Caco-2 (cell line): ENCODE measurements around the gene STK11IP. TPM values are rescaled to one million over a fixed set of nuclear protein-coding genes. Genes with fewer than 3 reads are reported as not detected.

Source experiments
- BruUV-seq: library from RNA; stranded (reverse); fragments of 400-500 nt; replicated peaks from 2 replicates; lab custom pipeline; 2021; lab: Mats Ljungman, UMichigan
- CTCF ChIA-PET: fragments of 300-600 bp; sonication (Branson Sonifier 250); formaldehyde crosslinking; loops from one replicate; lab custom pipeline; 2022; ENCODE audit warnings: antibody characterized with exemption; lab: Charles Lee
- POLR2A ChIA-PET: fragments of 300-600 bp; sonication (Branson Sonifier 250); formaldehyde crosslinking; loops from one replicate; lab custom pipeline; 2022; ENCODE audit warnings: antibody characterized with exemption; lab: Charles Lee
- DNase-seq, 2 experiments: peaks; one replicate each; pipeline versions ENCODE4 v3.0.0 to v3.0.0-alpha.2; 2020 to 2022
- H3K27me3 ChIP-seq: replicated peaks from 2 replicates; pipeline ENCODE4 v1.6.0; 2011; ENCODE audit warnings: low read length; ENCODE audit not compliant: control insufficient read depth, insufficient read depth
- H3K36me3 ChIP-seq: 2 replicates; pipeline ENCODE4 v1.5.1; 2011; ENCODE audit warnings: low read length; ENCODE audit not compliant: control insufficient read depth, insufficient read depth
- H3K4me1 ChIP-seq: fragments of 250-450 bp; sonication (Bioruptor Pico); 2 replicates; pipeline ENCODE4 v1.5.1; 2020; ENCODE audit warnings: mild to moderate bottlenecking
- H3K4me3 ChIP-seq: 2 replicates; pipeline ENCODE4 v1.5.1; 2011; ENCODE audit warnings: low read depth, mild to moderate bottlenecking, control low read depth, low read length
- H3K9me3 ChIP-seq: fragments of 250-450 bp; sonication (Bioruptor Pico); 2 replicates; pipeline ENCODE4 v1.5.1; 2020; ENCODE audit warnings: mild to moderate bottlenecking, moderate library complexity
- H3K27ac Mint-ChIP-seq: one replicate; pipeline ENCODE4 v1.8.0; 2022; ENCODE audit warnings: mixed read lengths; ENCODE audit not compliant: unreplicated experiment
- H3K27me3 Mint-ChIP-seq: one replicate; pipeline ENCODE4 v1.8.0; 2022; ENCODE audit warnings: mixed read lengths; ENCODE audit not compliant: insufficient read depth, unreplicated experiment
- H3K36me3 Mint-ChIP-seq: one replicate; pipeline ENCODE4 v1.8.0; 2022; ENCODE audit warnings: mild to moderate bottlenecking, mixed read lengths; ENCODE audit not compliant: insufficient read depth, unreplicated experiment
- H3K4me1 Mint-ChIP-seq: one replicate; pipeline ENCODE4 v1.8.0; 2022; ENCODE audit warnings: low read depth, mixed read lengths; ENCODE audit not compliant: unreplicated experiment
- H3K4me3 Mint-ChIP-seq: one replicate; pipeline ENCODE4 v1.8.0; 2022; ENCODE audit warnings: mild to moderate bottlenecking, moderate library complexity, mixed read lengths; ENCODE audit not compliant: unreplicated experiment
- H3K9me3 Mint-ChIP-seq: one replicate; pipeline ENCODE4 v1.8.0; 2022; ENCODE audit warnings: mixed read lengths; ENCODE audit not compliant: unreplicated experiment
- intact Hi-C: fragments of 100-400 bp; cut with micrococcal nuclease; formaldehyde crosslinking; loops from one replicate; pipeline ENCODE4 v1.10.0; 2022; ENCODE audit not compliant: unreplicated experiment
- total RNA-seq: library from RNA; stranded (reverse); gene quantifications from 2 replicates; pipeline ENCODE4 v1.2.3, GENCODE V29; 2022
- TF ChIP-seq, protein P1 (sequence below), 2 experiments: fragments of 200-600 bp in 1 of 2; IDR thresholded peaks; 1 replicate in 1 of 2; 2 replicates in 1 of 2; pipeline versions ENCODE4 v1.5.1 to v1.8.0; 2011 to 2022; ENCODE audit warnings: antibody characterized with exemption in 1 of 2, control low read depth in 1 of 2, inconsistent platforms in 1 of 2, low read depth in 1 of 2, low read length in 1 of 2, mild to moderate bottlenecking in 1 of 2, moderate library complexity in 1 of 2; ENCODE audit not compliant: insufficient read depth in 1 of 2, severe bottlenecking in 1 of 2, unreplicated experiment in 1 of 2

Gene STK11IP
- total RNA-seq, 1 experiment from 2014 or later = 21.7 TPM

DNA sequence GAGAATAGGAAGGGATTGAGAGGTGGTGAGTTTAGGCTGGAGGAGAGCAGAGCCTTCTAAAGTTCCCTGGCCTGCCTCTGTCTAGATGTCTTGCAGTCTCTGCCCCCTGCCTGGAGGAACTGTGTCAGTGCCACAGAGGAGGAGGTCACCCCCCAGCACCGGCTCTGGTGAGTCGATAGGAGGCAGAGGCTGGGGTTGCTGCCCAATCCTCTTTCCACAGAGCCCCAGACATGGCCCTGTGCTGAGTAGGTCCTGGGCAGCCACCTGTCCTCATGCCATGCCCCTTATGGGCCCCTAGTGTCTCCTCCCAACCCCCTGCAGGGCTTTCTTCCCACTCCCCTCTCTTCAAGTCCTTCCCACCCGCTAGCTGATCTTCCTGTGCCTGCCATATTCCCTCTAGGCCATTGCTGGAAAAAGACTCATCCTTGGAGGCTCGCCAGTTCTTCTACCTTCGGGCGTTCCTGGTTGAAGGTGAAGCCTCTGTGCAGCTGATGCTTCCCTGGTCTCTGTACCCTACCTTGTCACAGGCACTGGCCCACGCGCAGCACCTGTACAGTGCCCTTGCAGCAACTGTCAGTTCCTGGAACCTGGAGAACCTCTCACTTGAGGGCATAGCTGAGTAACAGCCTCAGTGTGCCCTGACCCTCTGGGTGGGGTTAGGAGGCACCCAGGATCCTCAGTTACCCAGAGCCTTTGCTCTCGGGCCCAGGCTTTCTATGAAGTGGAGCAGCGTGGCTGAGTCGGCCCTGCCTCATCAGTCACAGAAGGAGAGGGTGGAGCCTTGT, 16.6 kb downstream of the STK11IP start:
- TF ChIP-seq, protein P1, sequence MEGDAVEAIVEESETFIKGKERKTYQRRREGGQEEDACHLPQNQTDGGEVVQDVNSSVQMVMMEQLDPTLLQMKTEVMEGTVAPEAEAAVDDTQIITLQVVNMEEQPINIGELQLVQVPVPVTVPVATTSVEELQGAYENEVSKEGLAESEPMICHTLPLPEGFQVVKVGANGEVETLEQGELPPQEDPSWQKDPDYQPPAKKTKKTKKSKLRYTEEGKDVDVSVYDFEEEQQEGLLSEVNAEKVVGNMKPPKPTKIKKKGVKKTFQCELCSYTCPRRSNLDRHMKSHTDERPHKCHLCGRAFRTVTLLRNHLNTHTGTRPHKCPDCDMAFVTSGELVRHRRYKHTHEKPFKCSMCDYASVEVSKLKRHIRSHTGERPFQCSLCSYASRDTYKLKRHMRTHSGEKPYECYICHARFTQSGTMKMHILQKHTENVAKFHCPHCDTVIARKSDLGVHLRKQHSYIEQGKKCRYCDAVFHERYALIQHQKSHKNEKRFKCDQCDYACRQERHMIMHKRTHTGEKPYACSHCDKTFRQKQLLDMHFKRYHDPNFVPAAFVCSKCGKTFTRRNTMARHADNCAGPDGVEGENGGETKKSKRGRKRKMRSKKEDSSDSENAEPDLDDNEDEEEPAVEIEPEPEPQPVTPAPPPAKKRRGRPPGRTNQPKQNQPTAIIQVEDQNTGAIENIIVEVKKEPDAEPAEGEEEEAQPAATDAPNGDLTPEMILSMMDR (IDR thresholded peaks at IDR 0.05; ENCODE audit: insufficient read depth in 1 of 2, low read depth in 1 of 2, low read length in 1 of 2, severe bottlenecking in 1 of 2, unreplicated experiment in 1 of 2) = no peak
- intact Hi-C loops = no loop called here
- H3K27me3 ChIP-seq = no peaks in the 10 kb centered on the region
- Mint-ChIP-seq H3K27me3 (no peaks in the 10 kb centered on the region), H3K36me3 (no peaks in the 10 kb centered on the region), H3K4me1 (no peaks in the 10 kb centered on the region), H3K27ac (no peak overlapping the region), H3K9me3 (no peaks in the 10 kb centered on the region), H3K4me3 (no peak overlapping the region)
- ChIA-PET CTCF (no interaction called here), POLR2A (no interaction called here)
- H3K4me1 ChIP-seq = no peaks in the 10 kb centered on the region
- BruUV-seq = no TSS peak
- no peak overlapping the region for H3K4me3 ChIP-seq
- H3K36me3 ChIP-seq = no peaks in the 10 kb centered on the region; the same call in 1 of the 2 replicates
- H3K9me3 ChIP-seq = no peaks in the 10 kb centered on the region
- DNase-seq = no peak

DNA sequence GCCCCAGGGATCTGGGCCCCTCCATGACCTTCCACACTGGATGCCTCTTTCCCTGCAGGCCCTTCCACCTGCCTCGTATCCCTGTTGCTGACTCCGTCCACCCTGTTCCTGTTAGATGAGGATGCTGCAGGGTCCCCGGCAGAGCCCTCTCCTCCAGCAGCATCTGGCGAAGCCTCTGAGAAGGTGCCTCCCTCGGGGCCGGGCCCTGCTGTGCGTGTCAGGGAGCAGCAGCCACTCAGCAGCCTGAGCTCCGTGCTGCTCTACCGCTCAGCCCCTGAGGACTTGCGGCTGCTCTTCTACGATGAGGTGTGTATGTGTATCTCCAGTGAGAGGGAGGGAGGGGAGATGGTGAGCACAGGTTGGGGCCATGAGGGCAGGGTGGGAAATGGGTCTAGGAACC, 17.4 kb downstream of the STK11IP start:
- no TSS peak for BruUV-seq

DNA sequence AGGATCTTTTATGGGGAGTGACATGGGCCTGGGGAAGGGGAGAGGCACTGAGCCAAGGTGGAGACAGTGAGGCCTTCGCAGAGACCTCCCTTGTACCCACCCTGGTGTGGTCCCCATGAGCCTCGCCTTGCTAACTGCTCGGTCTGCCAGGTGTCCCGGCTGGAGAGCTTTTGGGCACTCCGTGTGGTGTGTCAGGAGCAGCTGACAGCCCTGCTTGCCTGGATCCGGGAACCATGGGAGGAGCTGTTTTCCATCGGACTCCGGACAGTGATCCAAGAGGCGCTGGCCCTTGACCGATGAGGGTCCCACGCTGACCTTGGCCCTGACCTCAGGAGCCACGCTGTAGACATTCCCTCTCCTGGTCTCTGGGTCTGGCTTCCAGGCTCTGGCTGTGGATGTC, 18.2 kb downstream of the STK11IP start:
- no peak overlapping the region for H3K4me3 ChIP-seq
- ChIA-PET POLR2A (no interaction called here), CTCF (no interaction called here)
- Mint-ChIP-seq H3K36me3 (no peaks in the 10 kb centered on the region), H3K4me3 (no peak overlapping the region), H3K27me3 (no peaks in the 10 kb centered on the region), H3K27ac (no peak overlapping the region), H3K9me3 (no peaks in the 10 kb centered on the region), H3K4me1 (no peaks in the 10 kb centered on the region)
- intact Hi-C loops = no loop called here
- no peaks in the 10 kb centered on the region for H3K27me3 ChIP-seq
- no peaks in the 10 kb centered on the region for H3K4me1 ChIP-seq
- no peaks in the 10 kb centered on the region; the same call in 1 of the 2 replicates for H3K36me3 ChIP-seq
- no TSS peak for BruUV-seq
- no peak for DNase-seq
- TF ChIP-seq, protein P1 (IDR thresholded peaks at IDR 0.05; ENCODE audit: insufficient read depth in 1 of 2, low read depth in 1 of 2, low read length in 1 of 2, severe bottlenecking in 1 of 2, unreplicated experiment in 1 of 2) = no peak
- no peaks in the 10 kb centered on the region for H3K9me3 ChIP-seq

More for the DNA sequence above, 17.4 kb downstream of the STK11IP start:
- Mint-ChIP-seq H3K9me3 (no peaks in the 10 kb centered on the region), H3K27ac (no peak overlapping the region), H3K4me1 (no peaks in the 10 kb centered on the region), H3K27me3 (no peaks in the 10 kb centered on the region), H3K36me3 (no peaks in the 10 kb centered on the region), H3K4me3 (no peak overlapping the region)
- intact Hi-C loops = no loop called here
- DNase-seq = no peak
- Histone ChIP-seq H3K27me3 (no peaks in the 10 kb centered on the region), H3K4me1 (no peaks in the 10 kb centered on the region), H3K36me3 (no peaks in the 10 kb centered on the region; the same call in 1 of the 2 replicates), H3K4me3 (no peak overlapping the region), H3K9me3 (no peaks in the 10 kb centered on the region)
- TF ChIP-seq, protein P1 (IDR thresholded peaks at IDR 0.05; ENCODE audit: insufficient read depth in 1 of 2, low read depth in 1 of 2, low read length in 1 of 2, severe bottlenecking in 1 of 2, unreplicated experiment in 1 of 2) = no peak
- ChIA-PET POLR2A (no interaction called here), CTCF (no interaction called here)
